ENCODE results near the gene CCDC69. TPM values are rescaled to one million over a fixed set of nuclear protein-coding genes. Genes with fewer than 3 reads are reported as not detected.

Gene CCDC69
- total RNA-seq, 4 donors from 2014 or later: 13.5 to 51.6 (median 18.3) TPM

DNA sequence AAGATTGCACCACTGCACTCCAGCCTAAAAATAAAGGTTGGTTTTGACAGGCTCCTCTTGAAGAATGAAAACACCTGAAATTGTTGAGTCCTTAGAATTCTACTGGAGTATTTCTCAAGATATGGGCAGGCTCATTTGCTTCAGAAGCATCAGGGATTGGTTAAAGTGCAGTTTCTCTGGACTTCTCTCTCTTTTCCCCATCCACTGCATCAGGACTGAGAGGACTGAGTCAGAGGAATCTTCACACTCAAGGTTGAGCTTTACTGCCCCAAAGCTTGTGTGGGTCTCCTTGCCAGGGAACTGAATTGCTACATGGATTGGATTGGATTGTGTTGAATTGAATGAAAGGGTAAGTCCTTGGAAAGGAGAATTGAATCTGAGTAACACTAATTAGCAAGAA is 7.5 kb upstream of the CCDC69 start:
- Histone ChIP-seq H3K27ac (no peak overlapping the region), H3K4me3 (replicated peaks in 1 of 3) (no peak overlapping the region), H3K9me3 (no peaks in the 10 kb centered on the region), H3K4me1 (peaks cover 4 to 15% of the 10 kb centered on the region in 2 donors), H3K27me3 (no peaks in the 10 kb centered on the region), H3K36me3 (no peaks in the 10 kb centered on the region)
- intact Hi-C loops (cut with DNase I): no loop called here
- TF ChIP-seq POLR2A (IDR thresholded peaks at IDR 0.05): no peak
- TF ChIP-seq, protein P1, sequence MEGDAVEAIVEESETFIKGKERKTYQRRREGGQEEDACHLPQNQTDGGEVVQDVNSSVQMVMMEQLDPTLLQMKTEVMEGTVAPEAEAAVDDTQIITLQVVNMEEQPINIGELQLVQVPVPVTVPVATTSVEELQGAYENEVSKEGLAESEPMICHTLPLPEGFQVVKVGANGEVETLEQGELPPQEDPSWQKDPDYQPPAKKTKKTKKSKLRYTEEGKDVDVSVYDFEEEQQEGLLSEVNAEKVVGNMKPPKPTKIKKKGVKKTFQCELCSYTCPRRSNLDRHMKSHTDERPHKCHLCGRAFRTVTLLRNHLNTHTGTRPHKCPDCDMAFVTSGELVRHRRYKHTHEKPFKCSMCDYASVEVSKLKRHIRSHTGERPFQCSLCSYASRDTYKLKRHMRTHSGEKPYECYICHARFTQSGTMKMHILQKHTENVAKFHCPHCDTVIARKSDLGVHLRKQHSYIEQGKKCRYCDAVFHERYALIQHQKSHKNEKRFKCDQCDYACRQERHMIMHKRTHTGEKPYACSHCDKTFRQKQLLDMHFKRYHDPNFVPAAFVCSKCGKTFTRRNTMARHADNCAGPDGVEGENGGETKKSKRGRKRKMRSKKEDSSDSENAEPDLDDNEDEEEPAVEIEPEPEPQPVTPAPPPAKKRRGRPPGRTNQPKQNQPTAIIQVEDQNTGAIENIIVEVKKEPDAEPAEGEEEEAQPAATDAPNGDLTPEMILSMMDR (IDR thresholded peaks at IDR 0.05): no peak
- DNase-seq: no peak

DNA sequence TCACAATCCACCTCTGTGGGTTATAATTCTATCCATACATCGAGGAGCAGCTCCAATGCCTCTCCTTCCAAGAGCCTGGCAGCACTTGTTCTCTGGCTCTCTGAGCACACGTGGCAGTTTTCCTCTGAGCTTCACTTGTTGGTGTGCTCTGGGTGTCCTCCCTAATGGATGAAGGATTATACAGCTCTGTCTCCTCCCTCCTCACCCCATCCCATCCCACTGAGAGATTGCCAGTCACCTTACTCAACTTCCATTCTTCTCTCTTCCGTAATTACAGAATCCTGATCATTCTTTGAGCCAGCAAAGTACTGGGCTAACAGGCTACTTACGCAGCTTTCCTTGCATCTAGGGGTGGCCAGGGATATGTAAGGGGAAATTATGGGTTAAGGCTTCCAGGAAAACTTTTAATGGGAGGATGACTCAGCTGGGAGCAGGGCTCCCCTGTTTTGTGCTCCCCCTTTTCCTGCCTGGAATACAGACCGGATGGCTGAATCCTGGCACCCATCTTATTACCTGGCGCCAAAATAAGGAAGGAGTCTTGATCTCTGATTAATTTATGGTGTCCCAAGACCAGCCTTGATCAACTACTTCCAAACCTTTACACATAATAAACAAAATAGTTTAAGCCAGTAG is 6.3 kb upstream of the CCDC69 start:
- no peak overlapping the region for H3K4me3 ChIP-seq (replicated peaks in 1 of 3)
- intact Hi-C loops (cut with DNase I): no loop called here
- TF ChIP-seq, protein P1 (IDR thresholded peaks at IDR 0.05): no peak
- no peak for TF ChIP-seq POLR2A (IDR thresholded peaks at IDR 0.05)
- peaks cover 4 to 15% of the 10 kb centered on the region in 2 donors for H3K4me1 ChIP-seq
- DNase-seq: no peak
- H3K27me3 ChIP-seq: no peaks in the 10 kb centered on the region
- no peaks in the 10 kb centered on the region for H3K9me3 ChIP-seq
- no peak overlapping the region for H3K27ac ChIP-seq
- WGBS, 2 donors: 60 to 61% methylated on average over 6 of the region's 6 CpGs
- no peaks in the 10 kb centered on the region for H3K36me3 ChIP-seq

- H3K4me3 ChIP-seq (replicated peaks in 1 of 3): no peak overlapping the region
- no peaks in the 10 kb centered on the region for H3K36me3 ChIP-seq
- no peak overlapping the region for H3K27ac ChIP-seq
- DNase-seq: no peak
- peaks cover 5 to 9% of the 10 kb centered on the region in 2 donors for H3K4me1 ChIP-seq
- WGBS, 2 donors: 86 to 91% methylated on average over 2 of the region's 2 CpGs
- no peaks in the 10 kb centered on the region for H3K27me3 ChIP-seq
- intact Hi-C loops (cut with DNase I): no loop called here
- H3K9me3 ChIP-seq: no peaks in the 10 kb centered on the region
- TF ChIP-seq POLR2A (IDR thresholded peaks at IDR 0.05): no peak
- TF ChIP-seq, protein P1 (IDR thresholded peaks at IDR 0.05): no peak
These were observed 5.1 kb upstream of the CCDC69 start for GRCh38 chr5:151228986-151229385.

DNA sequence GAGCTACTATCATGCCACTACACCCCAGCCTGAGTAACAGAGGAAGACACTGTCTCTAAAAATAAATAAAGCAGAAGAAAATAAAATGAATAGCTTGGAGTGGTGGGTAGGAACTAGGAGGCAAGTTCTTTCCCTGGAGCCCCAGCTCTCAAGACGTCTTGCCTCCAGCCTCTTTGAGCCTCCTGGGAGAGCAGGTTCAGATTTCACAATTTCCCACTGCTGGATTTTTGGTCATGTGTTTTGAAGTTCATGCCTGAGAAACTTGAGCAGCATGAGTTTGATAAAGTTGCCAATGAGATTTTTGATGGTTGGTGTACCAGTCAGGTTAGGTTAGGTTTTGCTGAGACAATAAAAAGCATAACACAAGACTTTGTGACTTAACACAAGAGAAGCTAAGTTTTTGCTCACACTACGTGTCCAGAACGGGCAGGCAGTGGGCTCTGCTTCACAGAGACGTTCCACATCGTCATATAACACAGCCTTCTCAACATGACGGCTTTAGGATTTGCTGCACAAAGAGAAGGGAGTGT is 4.1 kb upstream of the CCDC69 start:
- no peaks in the 10 kb centered on the region for H3K36me3 ChIP-seq
- intact Hi-C loops (cut with DNase I): no loop called here
- no peak overlapping the region for H3K27ac ChIP-seq
- H3K27me3 ChIP-seq: no peaks in the 10 kb centered on the region
- H3K4me1 ChIP-seq: peaks cover 6% of the 10 kb centered on the region in 2 donors
- DNase-seq: no peak
- 71% methylated on average over 6 of the region's 6 CpGs for WGBS, 2 donors
- H3K9me3 ChIP-seq: no peaks in the 10 kb centered on the region
- H3K4me3 ChIP-seq (replicated peaks in 1 of 3): no peak overlapping the region
- TF ChIP-seq, protein P1 (IDR thresholded peaks at IDR 0.05): no peak
- no peak for TF ChIP-seq POLR2A (IDR thresholded peaks at IDR 0.05)

DNA sequence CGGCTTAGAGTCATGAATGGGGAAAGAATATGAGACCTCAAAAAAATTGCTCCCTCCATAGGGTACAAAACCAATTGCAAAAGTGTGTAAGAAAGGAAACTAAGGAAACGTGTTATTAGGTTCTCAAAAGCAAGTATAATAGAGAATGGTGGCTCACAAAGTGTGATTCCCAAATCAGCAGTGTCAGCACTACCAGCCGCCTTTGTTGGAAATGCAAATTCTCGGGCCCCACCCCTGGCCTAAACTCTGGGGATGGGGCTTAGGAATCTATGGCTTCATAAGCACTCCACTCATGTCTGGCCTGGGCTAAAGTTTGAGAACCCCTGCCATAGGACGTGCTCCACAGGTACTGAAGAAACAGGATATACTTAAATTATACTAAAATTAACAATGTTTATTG is 1.6 kb upstream of the CCDC69 start:
- Histone ChIP-seq H3K4me1 (peaks cover 6% of the 10 kb centered on the region in 2 donors), H3K36me3 (no peaks in the 10 kb centered on the region), H3K9me3 (no peaks in the 10 kb centered on the region), H3K27ac (no peak overlapping the region), H3K4me3 (replicated peaks in 1 of 3) (no peak overlapping the region), H3K27me3 (no peaks in the 10 kb centered on the region)
- 82 to 84% methylated on average over 5 of the region's 5 CpGs for WGBS, 2 donors
- TF ChIP-seq, protein P1 (IDR thresholded peaks at IDR 0.05): no peak
- TF ChIP-seq POLR2A (IDR thresholded peaks at IDR 0.05): no peak
- DNase-seq: no peak
- intact Hi-C loops (cut with DNase I): no loop called here

Measured in thyroid gland (tissue), 4 donors.